Astrocyte of the spinal cord (primary cell): Measurements from ENCODE around the gene TMEM114.

Experiments
- DNase-seq: peaks from one replicate; pipeline ENCODE4 v3.0.0; 2011; ENCODE audit warnings: low read depth, low spot score
- H3K4me3 ChIP-seq: 2 replicates; pipeline ENCODE4 v1.5.1; 2011; ENCODE audit warnings: low read depth, mild to moderate bottlenecking, low read length, moderate library complexity
- CTCF ChIP-seq: IDR thresholded peaks from 2 replicates; pipeline ENCODE4 v1.5.1; 2012; ENCODE audit warnings: low read depth, mild to moderate bottlenecking, low read length, inconsistent platforms
- in situ Hi-C: cut with HindIII; loops from 2 replicates; pipeline ENCODE4 v1.10.0; 2017; ENCODE audit warnings: low sequenced_read_pairs

The TMEM114 gene

GRCh38 chr16:8589900-8590688 lies at the start of gene TMEM114:
TMEM114 (minus strand) TSS chr16:8590511; CDS start chr16:8589838, 673 bp downstream.
- in situ Hi-C loops = no loop called here
- TF ChIP-seq CTCF = no peak
- no peak within 1 kb of the TSS for H3K4me3 ChIP-seq
- DNase-seq = no peak

GRCh38 chr16:8639694-8640093 lies 49.4 kb upstream of the TMEM114 start:
- TF ChIP-seq CTCF = no peak
- H3K4me3 ChIP-seq = no peak overlapping the region
- no peak for DNase-seq
- in situ Hi-C loops = no loop called here

- in situ Hi-C loops = no loop called here
- no peak overlapping the region for H3K4me3 ChIP-seq
- peak; percentile 46 for DNase-seq
- peak; percentile 89 for TF ChIP-seq CTCF
Measured at GRCh38 chr16:8634991-8635736, 44.9 kb upstream of the TMEM114 start.

- TF ChIP-seq CTCF = no peak
- in situ Hi-C loops = no loop called here
Measured at GRCh38 chr16:8632675-8633182, 42.4 kb upstream of the TMEM114 start.

GRCh38 chr16:8631818-8632465 lies 41.6 kb upstream of the TMEM114 start:
- in situ Hi-C loops = no loop called here
- TF ChIP-seq CTCF = no peak
- no peak for DNase-seq
- H3K4me3 ChIP-seq = no peak overlapping the region

More at GRCh38 chr16:8632675-8633182, 42.4 kb upstream of the TMEM114 start:
- no peak for DNase-seq
- H3K4me3 ChIP-seq = no peak overlapping the region

- in situ Hi-C loops = no loop called here
- DNase-seq = no peak
- no peak for TF ChIP-seq CTCF
- no peak overlapping the region for H3K4me3 ChIP-seq
Measured at GRCh38 chr16:8631373-8631772, 41.1 kb upstream of the TMEM114 start.
